Sigmoid colon (tissue), 3 donors: ENCODE measurements around the gene ZNF217.

Source experiments
- POLR2A ChIP-seq, 2 donors: fragments of 450-650 bp; IDR thresholded peaks; one replicate each; pipeline ENCODE4 v1.6.1; 2016; ENCODE audit warnings: antibody characterized with exemption in 2 of 2, mild to moderate bottlenecking in 2 of 2, moderate library complexity in 2 of 2
- TF ChIP-seq, protein P1 (sequence below), 4 experiments: fragments of 450-650 bp in 3 of 4; fragments of 200-600 bp in 1 of 4; IDR thresholded peaks; one replicate each; pipeline ENCODE4 v1.5.1; 2016 to 2019; ENCODE audit warnings: antibody characterized with exemption in 4 of 4, mild to moderate bottlenecking in 3 of 4, moderate library complexity in 2 of 4

DNA sequence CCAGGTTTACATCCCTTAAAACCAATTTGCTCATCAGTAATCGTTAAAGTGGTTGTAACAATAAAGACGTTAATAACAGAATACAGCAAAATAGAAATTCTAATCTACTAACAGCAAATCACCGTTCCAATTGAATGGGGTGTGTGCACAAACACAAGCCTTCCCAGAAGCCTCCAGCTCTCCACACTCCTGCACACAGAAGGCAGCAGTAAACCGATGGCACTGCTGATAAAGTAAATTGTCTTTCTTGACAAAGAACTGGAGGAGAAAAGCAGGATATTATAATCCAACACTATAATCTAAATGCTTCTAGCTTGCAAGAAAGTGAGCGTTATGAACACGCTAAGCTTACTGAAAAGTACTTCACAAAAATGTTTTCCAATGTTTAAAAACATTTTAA lies 7.0 kb downstream of the ZNF217 start:
- TF ChIP-seq, protein P1, sequence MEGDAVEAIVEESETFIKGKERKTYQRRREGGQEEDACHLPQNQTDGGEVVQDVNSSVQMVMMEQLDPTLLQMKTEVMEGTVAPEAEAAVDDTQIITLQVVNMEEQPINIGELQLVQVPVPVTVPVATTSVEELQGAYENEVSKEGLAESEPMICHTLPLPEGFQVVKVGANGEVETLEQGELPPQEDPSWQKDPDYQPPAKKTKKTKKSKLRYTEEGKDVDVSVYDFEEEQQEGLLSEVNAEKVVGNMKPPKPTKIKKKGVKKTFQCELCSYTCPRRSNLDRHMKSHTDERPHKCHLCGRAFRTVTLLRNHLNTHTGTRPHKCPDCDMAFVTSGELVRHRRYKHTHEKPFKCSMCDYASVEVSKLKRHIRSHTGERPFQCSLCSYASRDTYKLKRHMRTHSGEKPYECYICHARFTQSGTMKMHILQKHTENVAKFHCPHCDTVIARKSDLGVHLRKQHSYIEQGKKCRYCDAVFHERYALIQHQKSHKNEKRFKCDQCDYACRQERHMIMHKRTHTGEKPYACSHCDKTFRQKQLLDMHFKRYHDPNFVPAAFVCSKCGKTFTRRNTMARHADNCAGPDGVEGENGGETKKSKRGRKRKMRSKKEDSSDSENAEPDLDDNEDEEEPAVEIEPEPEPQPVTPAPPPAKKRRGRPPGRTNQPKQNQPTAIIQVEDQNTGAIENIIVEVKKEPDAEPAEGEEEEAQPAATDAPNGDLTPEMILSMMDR (IDR thresholded peaks at IDR 0.05) = no peak
- TF ChIP-seq POLR2A (IDR thresholded peaks at IDR 0.05) = no peak
